Erythroblast (primary cell): ENCODE data around the gene STX2.

Experiments
- GATA1 ChIP-seq: IDR thresholded peaks from 2 replicates; pipeline ENCODE4 v1.6.1; 2011; ENCODE audit warnings: low read depth, mild to moderate bottlenecking, control low read depth, low read length, moderate library complexity
- POLR2A ChIP-seq: IDR thresholded peaks from 2 replicates; pipeline ENCODE4 v1.6.1; 2011; ENCODE audit warnings: mild to moderate bottlenecking, low read length

DNA sequence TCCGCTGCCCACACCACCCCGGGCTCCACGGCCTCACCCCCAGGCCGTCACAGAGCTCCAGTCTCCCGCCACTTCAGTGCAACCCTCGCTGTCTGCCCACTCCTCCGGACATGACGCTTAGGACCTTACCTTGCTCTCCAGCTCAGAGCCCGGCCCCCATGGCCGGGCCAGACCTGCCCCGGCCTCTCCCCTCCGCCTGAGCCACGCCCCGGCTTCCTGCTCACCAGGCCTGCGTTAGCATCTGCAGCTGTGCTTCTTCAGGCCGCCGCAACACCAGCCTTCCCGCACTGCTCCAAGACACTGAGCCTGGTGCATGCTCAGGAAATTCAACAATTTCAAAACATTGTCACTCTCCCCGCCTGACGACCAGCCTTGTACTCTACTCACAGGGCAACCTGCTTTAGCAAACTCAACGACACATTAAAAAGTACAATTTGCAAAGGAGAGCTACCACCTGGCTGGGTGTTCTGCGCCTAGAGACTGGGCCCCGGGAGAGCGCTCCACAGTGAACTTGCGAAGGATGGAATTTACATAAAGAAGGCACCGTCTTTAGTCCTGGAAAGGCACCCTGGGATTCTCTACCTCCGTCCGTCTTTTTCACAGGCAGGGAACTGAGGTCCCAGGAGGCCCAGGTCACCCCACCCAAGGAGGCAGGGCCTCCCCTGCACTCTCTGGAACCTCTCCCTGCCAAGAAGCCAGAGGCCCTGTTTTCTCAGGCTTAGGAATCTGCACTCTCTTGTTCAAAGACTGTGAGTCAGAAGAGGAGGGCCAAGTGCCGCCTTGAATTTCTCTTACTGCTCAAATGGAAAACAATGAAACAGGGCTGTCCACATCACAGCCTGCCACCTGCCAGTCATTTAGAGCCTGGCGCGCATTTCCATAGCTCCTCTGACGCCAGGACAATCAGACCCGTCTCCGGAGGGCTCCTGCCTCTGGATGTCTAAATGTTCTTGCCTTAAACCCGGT lies 51.3 kb downstream of the STX2 start:
- TF ChIP-seq POLR2A (no peak), GATA1 (no peak)
